SK-N-SH (cell line): ENCODE results near the gene LRP2BP. TPM values are rescaled to one million over a fixed set of nuclear protein-coding genes. Genes with fewer than 3 reads are reported as not detected.

Experiments
- CTCF ChIA-PET: fragments of 300-600, 350-600 bp; formaldehyde crosslinking; extraction: SDS; loops from one replicate; lab custom pipeline; 2021; lab: Yijun Ruan, JAX
- POLR2A ChIA-PET: fragments of 350-600 bp; sonication (Branson Sonifier 250); formaldehyde crosslinking; extraction: SDS; loops from one replicate; lab custom pipeline; 2020; ENCODE audit warnings: antibody characterized with exemption, inconsistent platforms; lab: Yijun Ruan, JAX
- DNase-seq: peaks from one replicate; pipeline ENCODE4 v3.0.0; 2012
- H2AFZ ChIP-seq: fragments of 200-600 bp; sonication (generic); 2 replicates; pipeline ENCODE4 v1.8.1; 2016; ENCODE audit warnings: antibody characterized with exemption, mild to moderate bottlenecking, low read depth
- H3F3A ChIP-seq: fragments of 200-600 bp; sonication (generic); replicated peaks from 2 replicates; pipeline ENCODE3; 2016; ENCODE audit warnings: antibody characterized with exemption, mild to moderate bottlenecking; ENCODE audit not compliant: insufficient read depth
- H3K27ac ChIP-seq, 2 experiments: fragments of 200-500 bp in 1 of 2; fragments of 200-600 bp in 1 of 2; sonication (Bioruptor generic) in 1 of 2; sonication (generic), shearing (Covaris generic) in 1 of 2; 2 replicates each; pipeline versions ENCODE4 v1.5.1 to v1.6.1; 2014 to 2016; ENCODE audit warnings: low read depth in 2 of 2, inconsistent platforms in 1 of 2, low read length in 1 of 2, mild to moderate bottlenecking in 1 of 2, mixed read lengths in 1 of 2
- H3K27me3 ChIP-seq: fragments of 200-600 bp; sonication (generic), shearing (Covaris generic); 2 replicates; pipeline ENCODE4 v1.6.1; 2016; ENCODE audit warnings: mixed run types; ENCODE audit not compliant: insufficient read depth
- H3K36me3 ChIP-seq, 2 experiments: fragments of 200-500 bp in 1 of 2; fragments of 200-600 bp in 1 of 2; sonication (Bioruptor generic) in 1 of 2; sonication (generic) in 1 of 2; replicated peaks in 1 of 2; 2 replicates each; pipeline versions ENCODE3 to v1.5.1; 2014 to 2016; ENCODE audit warnings: low read length in 1 of 2, mild to moderate bottlenecking in 1 of 2; ENCODE audit not compliant: insufficient read depth in 2 of 2, control insufficient read depth in 1 of 2
- H3K4me1 ChIP-seq, 2 experiments: fragments of 200-500 bp in 1 of 2; fragments of 200-600 bp in 1 of 2; sonication (Bioruptor generic) in 1 of 2; sonication (generic), shearing (Covaris generic) in 1 of 2; 2 replicates each; pipeline versions ENCODE4 v1.5.1 to v1.6.1; 2014 to 2016; ENCODE audit warnings: low read depth in 1 of 2, low read length in 1 of 2, mixed run types in 1 of 2; ENCODE audit not compliant: insufficient read depth in 2 of 2, control insufficient read depth in 1 of 2
- H3K4me2 ChIP-seq: fragments of 200-600 bp; sonication (generic), shearing (Covaris generic); 2 replicates; pipeline ENCODE4 v1.6.1; 2017; ENCODE audit warnings: mixed run types
- H3K4me3 ChIP-seq, 2 experiments: fragments of 200-500 bp in 1 of 2; fragments of 200-600 bp in 1 of 2; sonication (Bioruptor generic) in 1 of 2; sonication (generic), shearing (Covaris generic) in 1 of 2; 2 replicates each; pipeline versions ENCODE4 v1.5.1 to v1.8.1; 2014 to 2016; ENCODE audit warnings: low read depth in 2 of 2, inconsistent platforms in 1 of 2, low read length in 1 of 2, mild to moderate bottlenecking in 1 of 2, mixed read lengths in 1 of 2, moderate library complexity in 1 of 2
- H3K79me2 ChIP-seq: fragments of 200-600 bp; sonication (generic); 2 replicates; pipeline ENCODE4 v1.8.1; 2017; ENCODE audit warnings: mild to moderate bottlenecking; ENCODE audit not compliant: insufficient read depth
- H3K9ac ChIP-seq: fragments of 200-600 bp; sonication (generic); 2 replicates; pipeline ENCODE4 v1.6.1; 2017; ENCODE audit warnings: mixed run types
- H3K9me2 ChIP-seq: fragments of 200-600 bp; sonication (generic); 2 replicates; pipeline ENCODE4 v1.6.1; 2017; ENCODE audit warnings: mixed run types
- H3K9me3 ChIP-seq: fragments of 200-600 bp; sonication (generic); 2 replicates; pipeline ENCODE4 v1.6.1; 2017; ENCODE audit warnings: mixed run types, mild to moderate bottlenecking, moderate library complexity
- H4K20me1 ChIP-seq: fragments of 200-600 bp; sonication (generic); 2 replicates; pipeline ENCODE4 v1.6.1; 2017; ENCODE audit warnings: mild to moderate bottlenecking, mixed run types; ENCODE audit not compliant: insufficient read depth
- CHD2 ChIP-seq: fragments of 150-350 bp; IDR thresholded peaks from 2 replicates; pipeline ENCODE4 v1.6.1; 2018; ENCODE audit warnings: low read length; ENCODE audit not compliant: partially characterized antibody
- ELF1 ChIP-seq: IDR thresholded peaks from 2 replicates; pipeline ENCODE4 v1.4.0; 2012
- EP300 ChIP-seq, 2 experiments: IDR thresholded peaks; 2 replicates each; pipeline versions ENCODE4 v1.4.0 to v1.6.1; 2012; ENCODE audit warnings: borderline replicate concordance in 1 of 2, low read depth in 1 of 2, low read length in 1 of 2
- EZH2phosphoT487 ChIP-seq: fragments of 200-600 bp; sonication (generic); IDR thresholded peaks from 2 replicates; pipeline ENCODE4 v1.6.1; 2017; ENCODE audit warnings: low read depth, mixed run types, mild to moderate bottlenecking, antibody characterized with exemption, moderate library complexity, borderline replicate concordance
- FOSL2 ChIP-seq: IDR thresholded peaks from 2 replicates; pipeline ENCODE4 v1.4.0; 2012; ENCODE audit warnings: low read depth, mild to moderate bottlenecking, moderate library complexity, borderline replicate concordance
- FOXJ3 ChIP-seq: sonication (generic); formaldehyde crosslinking; IDR thresholded peaks from 2 replicates; pipeline ENCODE4 v1.5.1; 2020; ENCODE audit warnings: mild to moderate bottlenecking, missing genetic modification reagents
- GABPA ChIP-seq: IDR thresholded peaks from 2 replicates; pipeline ENCODE4 v1.4.0; 2012; ENCODE audit warnings: low read depth, mild to moderate bottlenecking
- MEF2A ChIP-seq: IDR thresholded peaks from 2 replicates; pipeline ENCODE4 v1.4.0; 2012; ENCODE audit warnings: low read depth, borderline replicate concordance
- MXI1 ChIP-seq: IDR thresholded peaks from 2 replicates; pipeline ENCODE4 v1.6.1; 2012; ENCODE audit warnings: mild to moderate bottlenecking, low read depth, low read length, improper control_type of control experiment
- NFIC ChIP-seq: IDR thresholded peaks from 2 replicates; pipeline ENCODE4 v1.4.0; 2012; ENCODE audit warnings: borderline replicate concordance
- RAD21 ChIP-seq: IDR thresholded peaks from 2 replicates; pipeline ENCODE4 v1.6.1; 2012; ENCODE audit warnings: mild to moderate bottlenecking, low read length
- SIN3A ChIP-seq: IDR thresholded peaks from 2 replicates; pipeline ENCODE4 v1.6.1; 2012; ENCODE audit warnings: low read depth, mild to moderate bottlenecking, low read length, moderate library complexity, borderline replicate concordance
- TAF1 ChIP-seq: IDR thresholded peaks from 2 replicates; pipeline ENCODE4 v1.6.1; 2012; ENCODE audit warnings: low read depth, mild to moderate bottlenecking, low read length, moderate library complexity, borderline replicate concordance
- TCF12 ChIP-seq: IDR thresholded peaks from 2 replicates; pipeline ENCODE4 v1.4.0; 2012
- TEAD4 ChIP-seq: IDR thresholded peaks from 2 replicates; pipeline ENCODE4 v1.4.0; 2012; ENCODE audit warnings: mild to moderate bottlenecking, borderline replicate concordance; ENCODE audit not compliant: insufficient read depth
- WGBS: methylation state at CpG from one replicate; pipeline ENCODE4 v1.1.6; 2017; ENCODE audit warnings: low lambda C conversion rate; 5-methylcytosine and 5-hydroxymethylcytosine counted together
- polyA plus RNA-seq, 3 experiments: library from polyadenylated mRNA; depleted of rRNA; stranded (reverse); fragments of >200 nt; gene quantifications; 2 replicates each; pipeline ENCODE4 v1.2.3, GENCODE V29; 2012
- TF ChIP-seq, protein P1 (sequence below): IDR thresholded peaks from 2 replicates; pipeline ENCODE4 v1.4.0; 2012; ENCODE audit warnings: low read depth, borderline replicate concordance
- TF ChIP-seq, protein P2 (sequence below): fragments of 150-350 bp; IDR thresholded peaks from 2 replicates; pipeline ENCODE4 v1.6.1; 2017; ENCODE audit warnings: antibody characterized with exemption, low read length, low read depth, borderline replicate concordance
- TF ChIP-seq, protein P3 (sequence below): IDR thresholded peaks from 2 replicates; pipeline ENCODE4; 2012

Gene LRP2BP
- polyA plus RNA-seq, 1 of the 3 experiments (the other 2 are of a cell fraction), result 0.30 TPM

DNA sequence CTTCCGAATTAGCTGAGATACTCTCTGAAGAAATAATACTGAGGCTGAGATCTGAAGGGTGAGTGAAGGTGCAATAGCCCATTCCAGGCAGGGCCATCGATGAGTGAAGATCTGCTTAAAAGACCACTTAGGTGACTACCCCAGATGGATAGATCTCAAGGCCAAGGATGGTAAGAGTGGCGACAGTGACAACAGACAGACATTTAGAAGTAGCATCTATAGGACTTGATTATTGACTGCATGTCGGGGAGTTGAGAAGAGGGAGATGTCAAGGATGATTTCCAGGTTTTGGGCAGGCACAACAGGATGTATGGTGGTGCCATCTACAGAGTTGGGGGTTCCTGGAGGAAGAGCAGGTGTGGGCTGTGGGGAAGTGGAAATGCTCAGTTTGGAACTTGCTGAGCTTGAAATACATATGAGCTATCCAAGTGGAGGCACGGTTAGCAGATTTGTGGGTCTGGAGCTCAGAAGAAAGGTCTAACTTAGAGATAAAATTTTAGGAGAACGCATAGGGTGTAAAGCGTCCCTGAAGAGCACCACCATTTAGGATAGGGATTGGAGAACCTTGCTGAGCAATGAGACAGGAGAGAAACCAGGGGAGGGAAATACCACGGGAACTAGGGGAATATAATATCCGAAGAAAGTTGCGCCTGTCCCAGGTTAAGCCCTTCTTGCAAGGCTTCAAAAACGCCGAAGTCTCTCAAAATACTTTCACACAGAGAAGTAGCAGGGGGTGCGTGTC is 29.4 kb upstream of the LRP2BP start:
- Histone ChIP-seq H4K20me1 (no peaks in the 10 kb centered on the region), H3K9me2 (no peaks in the 10 kb centered on the region), H2AFZ (peak overlapping the region; percentile 90), H3K9ac (peak overlapping the region; percentile 91), H3K36me3 (peaks cover 11 to 24% of the 10 kb centered on the region in 2 experiments), H3K9me3 (no peaks in the 10 kb centered on the region), H3K79me2 (peaks cover 31% of the 10 kb centered on the region), H3F3A (no peaks in the 10 kb centered on the region), H3K4me1 (peaks cover 0 to 8% of the 10 kb centered on the region in 2 experiments; a peak in 2 of 4 replicates), H3K4me3 (peak overlapping the region; percentile 71 to 82), H3K27ac (peak overlapping the region; percentile 88 to 95), H3K27me3 (no peaks in the 10 kb centered on the region), H3K4me2 (peak overlapping the region; percentile 88)
- CTCF ChIA-PET, result interaction anchor here (1.0 to 2.5 kb wide), 7 partner anchors 21 to 613 kb away, joined by 3 to 15 read pairs (median 3); no protein-coding TSS in a partner anchor
- 8% methylated on average over 11 of the region's 13 CpGs for WGBS
- no peak for DNase-seq
- TF ChIP-seq MXI1, result no peak; the same call in 1 of the 2 replicates
- no peak for TF ChIP-seq ELF1
- TF ChIP-seq, protein P1, sequence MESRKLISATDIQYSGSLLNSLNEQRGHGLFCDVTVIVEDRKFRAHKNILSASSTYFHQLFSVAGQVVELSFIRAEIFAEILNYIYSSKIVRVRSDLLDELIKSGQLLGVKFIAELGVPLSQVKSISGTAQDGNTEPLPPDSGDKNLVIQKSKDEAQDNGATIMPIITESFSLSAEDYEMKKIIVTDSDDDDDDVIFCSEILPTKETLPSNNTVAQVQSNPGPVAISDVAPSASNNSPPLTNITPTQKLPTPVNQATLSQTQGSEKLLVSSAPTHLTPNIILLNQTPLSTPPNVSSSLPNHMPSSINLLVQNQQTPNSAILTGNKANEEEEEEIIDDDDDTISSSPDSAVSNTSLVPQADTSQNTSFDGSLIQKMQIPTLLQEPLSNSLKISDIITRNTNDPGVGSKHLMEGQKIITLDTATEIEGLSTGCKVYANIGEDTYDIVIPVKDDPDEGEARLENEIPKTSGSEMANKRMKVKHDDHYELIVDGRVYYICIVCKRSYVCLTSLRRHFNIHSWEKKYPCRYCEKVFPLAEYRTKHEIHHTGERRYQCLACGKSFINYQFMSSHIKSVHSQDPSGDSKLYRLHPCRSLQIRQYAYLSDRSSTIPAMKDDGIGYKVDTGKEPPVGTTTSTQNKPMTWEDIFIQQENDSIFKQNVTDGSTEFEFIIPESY, result no peak
- TF ChIP-seq MEF2A, result no peak
- TF ChIP-seq FOXJ3 (CRISPR knock-in tag), result no peak
- TF ChIP-seq RAD21, result no peak
- TF ChIP-seq, protein P2, sequence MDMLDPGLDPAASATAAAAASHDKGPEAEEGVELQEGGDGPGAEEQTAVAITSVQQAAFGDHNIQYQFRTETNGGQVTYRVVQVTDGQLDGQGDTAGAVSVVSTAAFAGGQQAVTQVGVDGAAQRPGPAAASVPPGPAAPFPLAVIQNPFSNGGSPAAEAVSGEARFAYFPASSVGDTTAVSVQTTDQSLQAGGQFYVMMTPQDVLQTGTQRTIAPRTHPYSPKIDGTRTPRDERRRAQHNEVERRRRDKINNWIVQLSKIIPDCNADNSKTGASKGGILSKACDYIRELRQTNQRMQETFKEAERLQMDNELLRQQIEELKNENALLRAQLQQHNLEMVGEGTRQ, result no peak
- POLR2A ChIA-PET, result interaction anchor here (0.6 to 2.9 kb wide), 2 partner anchors 29 to 282 kb away, joined by 3 to 14 read pairs; partner anchors contain the start of genes ANKRD37, LRP2BP and SLC25A4

DNA sequence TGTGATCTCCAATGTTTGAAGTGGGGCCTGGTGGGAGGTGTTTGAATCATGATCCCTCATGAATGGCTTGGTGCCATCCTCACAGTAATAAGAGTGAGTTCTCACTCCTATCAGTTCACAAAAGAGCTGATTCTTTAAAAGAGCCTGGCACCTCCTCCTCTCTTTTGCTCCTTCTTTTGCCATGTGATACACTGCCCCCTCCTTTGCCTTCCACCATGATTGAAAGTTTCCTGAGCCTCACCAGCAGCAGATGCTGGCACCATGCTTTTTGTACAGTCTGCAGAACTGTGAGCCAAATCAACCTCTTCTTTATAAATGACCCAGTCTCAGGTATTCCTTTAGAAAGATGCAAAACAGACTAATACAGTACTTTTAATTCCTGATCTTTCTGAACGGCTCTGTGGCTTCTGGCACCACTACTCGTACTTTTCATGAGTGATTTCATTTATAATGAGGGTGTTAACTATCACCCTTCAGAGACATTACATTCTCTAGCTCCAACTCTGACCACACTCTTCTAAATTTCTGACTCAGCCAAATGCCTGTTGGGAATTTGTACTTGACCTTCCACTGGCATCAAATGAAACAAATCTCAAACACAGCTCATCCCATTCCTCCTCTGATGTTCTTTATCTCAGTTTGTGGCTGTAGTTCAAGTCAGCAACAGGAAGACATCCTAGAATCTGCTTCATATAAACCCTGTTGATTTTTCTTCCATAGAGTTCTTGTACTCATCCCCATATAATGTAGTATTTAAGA is 25.8 kb upstream of the LRP2BP start:
- Histone ChIP-seq H3K4me1 (peaks cover 0 to 8% of the 10 kb centered on the region in 2 experiments; a peak in 2 of 4 replicates), H3K4me2 (no peak overlapping the region)
- CTCF ChIA-PET, result interaction anchor here (1.0 kb wide), 1 partner anchor 600 kb away, joined by 3 read pairs; no protein-coding TSS in a partner anchor

More for the DNA sequence above, 25.8 kb upstream of the LRP2BP start:
- Histone ChIP-seq H3K27me3 (no peaks in the 10 kb centered on the region), H3K9me2 (no peaks in the 10 kb centered on the region), H4K20me1 (no peaks in the 10 kb centered on the region), H3K9me3 (no peaks in the 10 kb centered on the region), H3K27ac (no peak overlapping the region), H3K4me3 (no peak overlapping the region), H2AFZ (no peak overlapping the region), H3K9ac (no peak overlapping the region), H3K36me3 (peaks cover 34 to 47% of the 10 kb centered on the region in 2 experiments), H3F3A (no peaks in the 10 kb centered on the region), H3K79me2 (peaks cover 31% of the 10 kb centered on the region)
- no peak for DNase-seq
- POLR2A ChIA-PET, result no interaction called here
- WGBS, result 83% methylated on average over 2 of the region's 2 CpGs
- TF ChIP-seq, protein P1, result no peak
- TF ChIP-seq SIN3A (no peak), EP300 (IDR thresholded peaks at IDR 0.05; ENCODE audit: borderline replicate concordance in 1 of 2, low read depth in 1 of 2, low read length in 1 of 2) (no peak), TCF12 (no peak), EZH2phosphoT487 (no peak), CHD2 (no peak), MXI1 (no peak), RAD21 (no peak), TEAD4 (no peak), FOSL2 (no peak), NFIC (no peak), TAF1 (no peak), GABPA (no peak)
- TF ChIP-seq, protein P3, sequence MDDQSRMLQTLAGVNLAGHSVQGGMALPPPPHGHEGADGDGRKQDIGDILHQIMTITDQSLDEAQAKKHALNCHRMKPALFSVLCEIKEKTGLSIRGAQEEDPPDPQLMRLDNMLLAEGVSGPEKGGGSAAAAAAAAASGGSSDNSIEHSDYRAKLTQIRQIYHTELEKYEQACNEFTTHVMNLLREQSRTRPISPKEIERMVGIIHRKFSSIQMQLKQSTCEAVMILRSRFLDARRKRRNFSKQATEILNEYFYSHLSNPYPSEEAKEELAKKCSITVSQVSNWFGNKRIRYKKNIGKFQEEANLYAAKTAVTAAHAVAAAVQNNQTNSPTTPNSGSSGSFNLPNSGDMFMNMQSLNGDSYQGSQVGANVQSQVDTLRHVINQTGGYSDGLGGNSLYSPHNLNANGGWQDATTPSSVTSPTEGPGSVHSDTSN, result no peak
